NCI-H526 (cell line): ENCODE measurements around the gene IQGAP1.
A peak's percentile ranks its signal among the peaks of the same experiment; 100 is the strongest.

Source experiments
- DNase-seq, 2 experiments: peaks; one replicate each; lab custom pipeline; 2025; lab: John Stamatoyannopoulos, UW

The IQGAP1 gene

DNA sequence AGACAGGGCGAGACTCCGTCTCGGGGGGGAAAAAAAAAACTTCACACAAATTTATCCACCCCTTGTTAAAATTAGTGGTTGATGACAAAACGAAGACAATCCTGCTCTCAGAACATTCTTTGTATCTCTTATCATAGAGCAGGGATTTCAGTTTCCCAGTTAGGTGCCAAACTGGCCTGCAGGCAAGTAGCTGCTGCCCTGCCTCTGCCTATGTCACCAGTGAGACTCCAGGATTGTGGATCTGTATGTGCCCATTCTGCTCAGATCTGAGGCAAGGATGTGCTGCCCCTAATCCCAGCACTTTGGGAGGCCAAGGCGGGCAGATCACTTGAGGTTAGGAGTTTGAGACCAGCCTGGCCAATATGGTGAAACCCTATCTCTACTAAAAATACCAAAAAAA, 54.4 kb downstream of the IQGAP1 start:
- no peak for DNase-seq

DNA sequence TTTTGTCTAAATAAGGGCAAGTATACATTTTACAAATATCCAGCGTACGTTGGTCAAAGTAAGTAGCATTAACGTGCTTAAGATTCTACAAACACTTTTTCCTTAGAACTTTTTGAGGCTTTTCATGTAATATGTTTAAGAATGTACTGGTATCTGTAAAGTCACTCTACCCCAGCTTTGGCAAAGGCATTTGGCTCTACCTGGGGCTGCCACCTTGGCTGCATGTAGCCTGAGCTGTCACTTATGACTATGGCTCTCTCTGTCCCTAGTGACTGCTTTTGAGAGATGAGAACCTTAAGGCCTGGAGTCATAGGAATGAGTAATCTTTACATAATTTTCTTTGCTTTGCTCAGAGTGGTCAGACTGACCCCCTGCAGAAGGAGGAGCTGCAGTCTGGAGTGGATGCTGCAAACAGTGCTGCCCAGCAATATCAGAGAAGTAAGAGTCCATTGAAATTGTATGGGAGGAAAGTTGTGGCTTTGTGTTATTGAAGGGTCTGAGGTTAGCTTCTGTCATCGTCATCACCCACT, 61.2 kb downstream of the IQGAP1 start:
- no peak for DNase-seq

DNA sequence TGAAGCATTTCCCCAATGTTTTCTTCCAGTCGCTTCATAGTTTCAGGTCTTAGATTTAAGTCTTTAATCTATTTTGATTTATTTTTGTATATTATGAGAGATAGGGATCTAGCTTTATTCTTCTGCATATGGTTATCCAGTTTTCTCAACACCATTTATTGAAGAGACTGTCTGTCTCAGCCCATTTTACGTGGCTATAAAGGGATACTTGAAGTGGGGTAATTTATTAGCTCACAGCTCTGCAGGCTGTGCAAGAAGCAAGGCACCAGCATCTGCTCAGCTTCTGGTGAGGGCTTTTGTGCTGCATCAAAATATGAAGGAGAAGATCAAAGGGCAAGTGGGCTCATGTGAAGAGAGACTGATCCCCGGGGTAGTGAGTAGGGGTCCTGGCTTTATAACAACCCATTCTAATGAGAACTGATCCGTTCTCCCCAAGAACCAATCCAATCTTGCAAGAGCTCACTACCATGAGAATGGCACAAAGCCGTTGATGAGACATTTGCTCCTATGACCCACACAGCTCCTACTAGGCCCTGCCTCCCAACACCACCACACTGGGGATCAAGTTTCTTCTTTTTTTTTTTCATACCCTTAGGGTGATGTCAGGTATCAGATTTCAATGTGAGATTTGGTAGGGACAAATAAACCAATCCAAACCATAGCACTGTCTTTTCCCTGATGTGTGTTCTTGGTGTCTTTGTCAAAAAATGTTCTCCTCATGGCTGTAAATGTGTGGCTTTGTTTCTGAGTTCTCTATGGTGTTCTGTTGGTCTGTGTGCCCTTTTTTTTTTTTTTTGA, 63.2 kb downstream of the IQGAP1 start:
- DNase-seq: peak in 1 of 2 experiments; percentile 18

DNA sequence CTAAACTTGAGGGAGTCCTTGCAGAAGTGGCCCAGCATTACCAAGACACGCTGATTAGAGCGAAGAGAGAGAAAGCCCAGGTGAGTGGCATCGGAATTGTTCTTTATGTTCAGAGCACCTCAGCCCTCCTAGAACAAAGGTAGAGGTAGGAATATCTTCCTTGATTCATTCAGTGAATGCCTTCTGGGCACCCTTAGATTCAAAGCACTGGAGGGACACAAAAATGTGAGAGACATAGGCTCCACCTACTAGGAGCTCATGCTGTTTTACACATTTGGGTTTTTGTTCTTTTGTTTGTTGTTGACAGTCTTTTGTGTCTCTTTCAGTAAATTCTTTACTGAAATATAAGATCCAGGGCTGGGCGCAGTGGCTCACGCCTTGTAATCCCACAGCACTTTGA, 68.2 kb downstream of the IQGAP1 start:
- DNase-seq: no peak

DNA sequence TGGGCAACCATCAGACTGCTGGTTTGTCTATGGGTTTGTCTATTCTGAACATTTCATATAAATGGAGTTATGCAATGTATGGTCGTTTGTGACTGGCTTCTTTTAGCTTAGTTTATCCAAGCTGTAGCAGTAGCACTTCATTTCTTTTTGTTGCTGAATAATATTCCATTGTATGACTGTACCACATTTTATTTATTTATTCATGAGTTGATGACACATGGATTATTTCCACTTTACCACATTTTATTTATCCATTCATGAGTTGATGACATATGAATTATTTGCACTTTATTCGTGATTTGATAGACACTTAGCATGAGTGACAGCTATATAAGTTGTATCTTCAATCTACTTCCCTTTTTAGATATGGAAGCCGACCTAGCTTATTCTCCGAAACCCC, 70.0 kb downstream of the IQGAP1 start:
- DNase-seq: no peak

DNA sequence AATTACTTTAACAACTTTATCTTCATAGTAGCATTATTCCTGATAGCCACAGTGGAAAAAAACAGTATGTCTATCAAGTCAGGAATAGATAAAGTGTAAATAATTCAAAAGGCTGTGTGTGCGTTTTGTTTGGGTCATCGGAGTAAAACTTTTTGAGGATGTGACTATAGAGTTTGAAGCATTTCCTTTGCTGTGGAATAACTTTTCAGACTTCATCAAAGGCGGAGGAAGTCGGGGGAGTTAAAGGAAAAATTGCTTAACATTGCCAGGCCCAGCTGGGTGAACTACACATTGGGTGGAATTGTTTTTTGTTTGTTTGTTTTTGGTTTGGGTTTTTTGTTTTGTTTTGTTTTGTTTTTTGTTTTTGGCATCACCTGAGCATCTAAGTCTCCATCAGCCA, 71.3 kb downstream of the IQGAP1 start:
- no peak for DNase-seq

DNA sequence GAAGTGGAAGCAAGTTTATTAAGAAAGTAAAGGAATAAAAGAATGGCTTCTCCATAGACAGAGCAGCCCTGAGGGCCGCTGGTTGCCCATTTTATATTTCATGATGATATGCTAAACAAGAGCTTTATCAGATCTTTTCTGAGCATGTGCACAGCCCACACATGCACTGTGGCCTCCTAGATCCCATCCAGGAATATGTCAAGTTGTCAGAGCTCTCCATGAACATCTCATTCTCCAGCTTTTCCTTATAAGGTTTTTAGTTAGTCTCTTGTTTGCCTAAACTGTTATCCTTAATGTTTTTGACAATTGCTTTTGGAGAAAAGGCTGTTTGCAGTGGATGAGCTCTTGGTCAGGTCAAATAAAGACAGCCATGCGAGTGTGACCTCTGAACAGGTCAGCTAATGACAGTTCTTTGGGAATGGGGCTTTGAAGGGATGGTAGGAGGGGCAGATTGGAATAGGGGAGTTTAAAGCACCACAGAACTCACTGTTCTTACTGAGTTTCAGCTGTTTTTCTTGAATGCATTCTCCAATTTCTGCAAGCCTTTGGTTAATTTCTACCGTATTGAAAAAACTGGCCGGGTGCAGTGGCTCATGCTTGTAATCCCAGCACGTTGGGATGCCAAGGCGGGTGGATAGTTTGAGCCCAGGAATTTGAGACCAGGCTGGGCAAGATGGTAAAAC, 72.2 kb downstream of the IQGAP1 start:
- no peak for DNase-seq

DNA sequence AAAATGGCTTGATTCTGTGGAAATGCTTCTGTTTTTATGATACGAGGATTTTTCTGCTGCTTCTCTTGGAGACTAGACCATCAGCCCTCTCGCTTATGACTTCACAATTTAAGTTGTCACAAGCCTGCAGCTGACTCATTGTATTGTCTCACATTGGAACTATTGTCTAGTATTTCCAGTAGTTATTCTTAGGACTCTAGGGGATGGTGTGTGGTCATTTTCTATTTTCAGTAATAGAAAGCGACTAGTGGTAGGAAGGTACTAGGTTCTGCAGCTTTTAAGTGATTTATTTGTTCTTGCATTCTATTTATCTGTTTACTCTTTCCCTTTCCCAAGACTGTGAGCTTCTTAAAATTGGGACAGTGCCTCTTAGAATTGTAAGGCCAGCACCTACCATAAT, 75.3 kb downstream of the IQGAP1 start:
- DNase-seq: no peak

DNA sequence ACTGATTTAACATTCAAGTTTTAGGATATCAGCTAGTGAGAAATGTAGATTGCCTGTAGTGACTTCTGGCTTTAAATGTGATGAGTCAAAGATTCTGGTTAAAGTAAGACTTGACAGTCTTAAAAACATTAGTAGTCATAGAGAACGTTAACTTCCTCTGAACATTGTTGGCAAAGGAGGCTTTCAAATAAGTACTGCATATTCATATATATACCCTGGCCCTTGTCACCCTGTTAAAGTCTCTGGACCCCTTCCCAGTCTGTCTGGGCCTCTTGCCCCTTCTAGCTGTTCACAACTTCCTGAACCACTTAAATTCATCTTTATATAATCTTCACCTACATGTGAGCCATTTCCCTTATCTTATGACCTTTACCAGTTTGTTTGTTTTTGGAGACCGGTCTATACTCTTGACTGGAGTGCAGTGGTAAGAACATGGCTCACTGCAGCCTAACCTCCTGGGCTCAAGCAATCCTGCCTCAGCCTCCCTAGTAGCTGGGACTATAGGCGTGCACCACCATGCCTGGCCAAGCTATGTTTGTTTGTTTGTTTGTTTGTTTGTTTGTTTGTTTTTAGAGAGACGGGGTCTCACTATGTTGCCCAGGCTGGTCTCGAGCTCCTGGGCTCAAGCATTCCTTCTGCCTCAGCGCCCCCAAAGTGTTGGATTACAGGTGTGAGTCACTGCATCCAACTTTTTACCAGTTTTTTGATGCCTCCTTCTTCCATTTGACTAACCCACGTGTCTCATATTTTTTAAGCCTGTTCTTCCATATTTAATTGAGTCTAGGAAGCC, 77.3 kb downstream of the IQGAP1 start:
- no peak for DNase-seq

DNA sequence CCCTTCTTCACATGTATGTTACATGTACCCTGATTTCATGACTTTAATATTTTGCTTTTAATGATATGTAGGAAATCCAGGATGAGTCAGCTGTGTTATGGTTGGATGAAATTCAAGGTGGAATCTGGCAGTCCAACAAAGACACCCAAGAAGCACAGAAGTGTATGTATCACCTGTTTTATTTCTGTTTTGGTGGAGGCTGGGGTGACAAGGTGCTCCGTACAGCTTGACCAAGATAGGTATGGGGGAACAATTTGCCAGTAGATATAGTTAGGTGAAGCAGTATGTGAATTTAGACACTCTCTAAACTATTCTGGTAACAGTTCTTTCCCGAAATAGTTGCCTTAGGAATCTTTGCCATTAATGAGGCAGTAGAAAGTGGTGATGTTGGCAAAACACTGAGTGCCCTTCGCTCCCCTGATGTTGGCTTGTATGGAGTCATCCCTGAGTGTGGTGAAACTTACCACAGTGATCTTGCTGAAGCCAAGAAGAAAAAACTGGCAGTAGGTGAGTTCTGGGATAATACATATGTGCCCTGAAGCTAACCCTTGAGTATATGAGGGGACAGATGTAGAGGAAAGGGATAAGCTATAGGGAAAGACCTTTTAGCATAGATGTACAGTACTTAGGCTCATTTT, 78.0 kb downstream of the IQGAP1 start:
- DNase-seq: no peak

DNA sequence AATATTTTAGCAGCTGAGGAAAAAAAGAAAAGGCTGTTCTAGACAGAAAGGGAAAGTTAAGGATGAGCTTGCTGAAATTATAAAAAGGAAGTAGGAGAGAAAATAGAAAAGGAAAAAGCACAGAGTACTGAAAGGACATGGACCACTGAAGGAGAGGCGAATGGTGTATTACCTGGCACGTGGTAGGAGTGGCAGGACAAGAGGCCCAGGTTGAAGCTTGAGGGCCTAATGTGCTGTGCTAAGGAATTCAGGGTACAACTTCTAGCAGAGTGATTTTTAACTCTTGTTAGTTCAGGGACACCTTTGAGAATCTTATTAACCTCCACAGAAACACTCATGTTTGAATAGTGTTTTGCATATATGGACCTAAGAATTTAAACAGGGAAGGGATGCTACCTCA, 81.7 kb downstream of the IQGAP1 start:
- no peak for DNase-seq

DNA sequence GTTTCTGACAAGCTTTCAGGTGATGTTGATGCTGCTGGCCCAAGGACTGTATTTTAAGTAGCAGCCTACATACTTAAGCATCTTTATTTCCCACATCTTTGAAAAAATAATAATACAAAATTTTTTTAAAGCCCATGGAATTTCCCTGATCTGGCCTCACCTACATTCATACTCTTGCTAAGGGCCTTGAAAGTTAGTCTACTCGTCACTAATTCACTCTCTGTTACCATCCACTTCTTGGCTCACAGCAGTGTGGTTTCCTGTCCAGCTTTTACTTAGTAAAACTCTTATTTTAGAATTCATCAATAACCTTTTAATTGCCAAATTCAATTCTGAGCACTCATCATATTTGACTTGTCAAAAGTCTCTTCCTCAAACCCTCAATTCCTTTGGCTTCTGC, 82.4 kb downstream of the IQGAP1 start:
- DNase-seq: no peak

DNA sequence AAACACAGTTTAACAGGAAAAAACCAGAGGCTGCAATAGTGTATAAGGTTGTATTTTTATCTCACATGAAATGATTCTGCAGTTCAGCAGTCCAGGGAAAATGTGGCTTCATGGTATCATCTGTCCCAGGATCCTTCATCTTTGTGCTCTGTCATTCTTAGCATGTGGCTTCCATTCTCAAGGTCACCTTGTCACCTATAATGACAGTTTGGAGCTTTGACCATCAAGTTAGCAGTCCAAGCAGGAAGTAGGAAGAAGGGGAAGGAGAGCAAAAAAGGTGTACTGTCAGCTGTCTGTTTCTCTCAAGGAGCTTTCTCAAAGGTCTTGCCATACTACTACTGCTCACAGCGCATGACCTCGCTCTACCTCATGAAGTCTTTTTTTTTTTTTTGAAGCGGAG, 83.1 kb downstream of the IQGAP1 start:
- DNase-seq: no peak

DNA sequence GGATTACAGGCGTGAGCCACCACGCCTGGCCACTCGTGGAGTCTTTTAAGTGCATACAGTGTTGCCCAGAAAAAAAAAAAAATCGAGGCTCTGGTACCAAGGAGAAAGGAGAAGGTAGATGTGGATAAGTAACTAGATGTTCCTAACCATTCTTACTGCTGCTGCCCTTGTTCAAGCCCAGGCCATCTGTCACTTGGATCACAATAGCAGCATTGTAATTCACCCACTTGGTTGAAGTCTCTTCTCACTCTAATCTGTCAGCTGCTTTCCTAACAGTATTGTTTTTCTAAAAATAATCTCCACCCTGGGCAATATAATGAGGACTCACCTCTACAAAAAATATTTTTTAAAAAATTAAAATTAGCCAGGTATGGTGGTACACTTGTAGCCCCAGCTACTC, 83.7 kb downstream of the IQGAP1 start:
- no peak for DNase-seq

DNA sequence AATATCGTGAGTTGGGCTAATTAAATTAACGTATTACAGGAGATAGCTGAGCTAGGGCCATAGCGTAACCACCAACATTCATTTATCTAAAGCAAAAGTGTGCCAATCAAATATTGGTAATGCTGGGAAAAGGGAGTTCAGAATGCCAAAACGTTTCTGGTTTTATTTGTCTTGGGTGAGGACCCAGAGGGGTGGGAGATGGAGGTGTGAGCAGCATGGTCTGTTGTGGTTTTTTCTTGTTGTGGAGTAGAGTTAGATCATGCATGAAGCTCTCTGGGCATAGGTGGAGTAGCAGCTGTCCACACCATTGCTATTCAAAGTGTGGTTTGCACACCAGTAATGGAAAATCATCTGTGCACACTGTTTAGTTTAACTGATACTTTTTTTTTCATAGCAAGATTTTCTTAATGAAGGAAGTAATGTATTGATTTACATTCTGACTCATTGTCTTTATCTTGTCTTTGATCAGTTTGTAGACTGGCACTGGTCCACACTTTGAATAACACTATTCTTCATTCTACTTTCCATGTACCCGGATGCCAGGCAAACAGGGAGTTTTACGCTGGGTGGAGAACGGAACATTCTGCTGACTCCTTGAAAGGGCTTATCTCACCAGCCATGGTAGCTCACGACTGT, 90.9 kb downstream of the IQGAP1 start:
- DNase-seq: peak in 1 of 2 experiments; percentile 12

DNA sequence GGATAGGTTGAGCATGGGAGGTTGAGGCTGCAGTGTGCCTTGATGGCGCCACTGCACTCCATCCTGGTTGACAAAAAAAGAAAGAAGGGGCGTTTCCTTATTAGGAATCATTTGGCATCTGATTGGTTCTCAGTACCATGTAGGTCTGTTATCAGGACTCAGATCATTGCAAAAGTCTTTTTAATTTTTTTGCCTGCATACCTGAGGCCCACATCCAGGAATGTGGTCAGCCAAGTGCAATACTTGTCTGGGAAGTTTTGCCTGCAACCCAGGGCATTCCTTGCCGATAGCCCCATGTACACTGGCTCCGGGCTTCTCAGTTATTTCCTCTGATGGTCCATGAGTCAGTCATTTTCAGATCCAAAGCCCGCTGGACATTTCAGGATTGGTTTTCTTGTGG, 91.6 kb downstream of the IQGAP1 start:
- DNase-seq: no peak

DNA sequence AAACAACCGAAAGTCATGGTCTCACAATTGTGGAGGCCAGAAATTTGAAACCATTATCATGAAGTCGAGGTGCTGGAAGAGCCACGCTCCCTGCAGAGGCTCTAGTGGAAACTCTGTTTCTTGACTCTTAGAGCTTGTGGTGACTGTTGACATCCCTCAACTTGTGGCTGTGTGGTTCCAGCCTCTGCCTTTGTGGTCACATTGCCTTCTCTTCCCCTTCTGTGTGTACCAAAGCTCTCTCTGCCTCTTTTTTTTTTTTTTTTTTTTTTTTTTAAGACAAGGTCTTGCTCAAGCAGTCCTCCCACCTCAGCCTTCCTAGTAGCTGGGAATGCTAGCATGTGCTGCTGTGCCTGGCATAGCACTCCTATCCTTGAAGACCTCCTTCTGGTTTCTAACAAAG, 93.0 kb downstream of the IQGAP1 start:
- DNase-seq: no peak

DNA sequence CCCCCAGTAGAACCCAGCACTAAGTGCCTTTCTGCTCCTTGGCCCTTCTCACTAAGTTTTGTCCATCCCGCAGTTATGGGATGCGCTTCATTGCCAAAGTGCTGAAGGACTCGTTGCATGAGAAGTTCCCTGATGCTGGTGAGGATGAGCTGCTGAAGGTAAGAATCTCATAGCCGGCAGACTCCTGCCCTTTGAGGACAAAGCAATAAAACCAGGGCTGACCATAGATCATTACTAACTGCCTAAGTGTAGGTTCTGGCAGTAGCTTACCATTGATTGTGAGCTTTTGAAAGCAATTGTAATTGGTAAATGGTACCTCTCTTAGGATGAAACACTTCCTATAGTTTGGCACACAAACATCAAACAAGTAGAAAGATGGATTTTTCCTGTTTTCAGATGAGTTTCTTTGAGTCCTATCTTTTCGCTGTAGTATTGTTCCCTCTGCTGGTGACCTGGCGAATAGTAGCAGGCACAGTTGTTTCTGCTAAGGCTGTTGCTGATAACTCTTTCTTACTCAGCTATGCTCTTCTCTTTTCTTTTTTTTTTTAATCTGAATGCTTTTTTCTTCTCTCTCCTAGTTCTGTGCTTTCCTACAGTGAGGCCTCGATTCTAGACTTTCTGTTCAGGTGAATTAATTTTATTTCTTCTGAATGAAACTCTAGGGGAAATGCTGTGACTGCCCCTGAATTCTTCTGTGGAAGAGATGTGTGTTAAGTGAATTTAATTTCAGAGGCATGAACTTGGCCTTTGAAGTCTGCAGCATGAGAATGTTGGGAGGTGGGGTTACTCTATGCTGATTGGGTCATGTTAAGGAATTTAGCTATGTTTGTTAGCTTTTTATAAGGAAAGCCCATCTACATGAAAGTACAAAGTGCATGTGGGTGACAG, 94.3 kb downstream of the IQGAP1 start:
- peak; percentile 4 to 48 for DNase-seq

DNA sequence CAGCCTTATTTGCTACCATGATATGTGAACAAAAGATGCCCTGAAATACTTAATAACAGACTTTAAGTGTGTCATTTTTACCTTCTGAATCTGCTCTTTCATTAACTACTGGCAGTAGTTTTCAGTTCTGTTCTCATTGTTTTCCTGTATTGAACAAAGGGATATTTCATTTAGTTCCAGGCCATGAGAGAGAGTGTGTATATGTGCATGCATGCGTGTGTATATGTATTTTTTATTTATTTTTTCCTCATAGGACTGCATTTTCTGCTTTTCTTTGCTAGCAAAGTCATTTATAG, 94.9 kb downstream of the IQGAP1 start:
- no peak for DNase-seq

DNA sequence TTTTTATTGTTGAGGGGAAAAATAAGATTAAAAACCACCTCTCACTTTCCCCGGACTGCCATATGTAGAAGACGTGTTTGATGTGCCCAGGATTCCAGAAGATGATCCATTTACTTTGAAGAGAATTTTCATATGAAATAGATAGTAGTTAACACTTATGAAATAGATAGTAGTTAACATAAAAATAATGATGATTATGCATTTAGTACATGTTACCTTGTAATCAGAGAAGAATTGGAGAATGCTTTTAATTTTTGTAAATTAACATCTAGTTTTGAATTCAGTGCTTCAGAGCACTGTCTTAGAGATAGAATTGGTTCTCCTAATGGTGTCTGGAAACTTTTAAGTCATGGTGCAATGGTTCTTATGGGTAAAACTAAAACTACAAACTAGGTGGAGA, 95.6 kb downstream of the IQGAP1 start:
- no peak for DNase-seq

DNA sequence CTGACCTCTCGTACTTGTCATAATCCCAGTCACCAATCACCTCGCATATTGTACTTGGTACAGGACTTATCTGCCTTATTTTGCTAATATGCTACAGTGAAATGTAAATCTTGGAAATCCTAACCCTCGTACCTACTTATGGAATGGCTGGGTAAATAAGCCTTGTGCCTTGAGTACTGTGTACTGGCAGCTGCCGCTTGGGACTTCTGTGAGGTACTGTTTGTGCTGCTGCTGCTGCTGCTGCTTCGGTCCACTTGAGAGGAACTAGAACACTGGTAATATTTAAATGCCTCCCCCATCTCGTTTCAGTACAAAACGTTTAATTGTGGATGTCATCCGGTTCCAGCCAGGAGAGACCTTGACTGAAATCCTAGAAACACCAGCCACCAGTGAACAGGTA, 99.1 kb downstream of the IQGAP1 start:
- no peak for DNase-seq
